GM18499 (cell line): ENCODE data around the gene BACH1.
"Not testable (repeated sequence)": the region's sequence is repeated elsewhere in the genome, so short reads cannot be mapped to it uniquely, and the experiment has no call there.

Experiments used
- ATAC-seq: cut with Tn5 transposase; IDR thresholded peaks from one replicate; pipeline ENCODE4 v1.9.1; 2021; ENCODE audit warnings: moderate number of reproducible peaks; ENCODE audit not compliant: insufficient read depth, unreplicated experiment

Gene BACH1

GRCh38 chr21:29298348-29299045 lies at the start of gene BACH1:
TSS of gene BACH1 (plus strand) at chr21:29298922. CDS start at chr21:29321281, 22,359 bp downstream.
- no peak for ATAC-seq

- not testable (repeated sequence) for ATAC-seq
Observed at GRCh38 chr21:29249289-29249688, 49.4 kb upstream of the BACH1 start.

GRCh38 chr21:29250636-29251035 lies 48.1 kb upstream of the BACH1 start:
- no peak for ATAC-seq

- not testable (repeated sequence) for ATAC-seq
Observed at GRCh38 chr21:29253861-29254260, 44.9 kb upstream of the BACH1 start.

- no peak for ATAC-seq
Observed at GRCh38 chr21:29254550-29254949, 44.2 kb upstream of the BACH1 start.

GRCh38 chr21:29256126-29256910 lies 42.4 kb upstream of the BACH1 start:
- ATAC-seq = no peak

- no peak for ATAC-seq
Observed at GRCh38 chr21:29257701-29258100, 41.0 kb upstream of the BACH1 start.

- ATAC-seq = no peak
Observed at GRCh38 chr21:29258626-29259338, 39.9 kb upstream of the BACH1 start.

GRCh38 chr21:29260461-29260860 lies 38.3 kb upstream of the BACH1 start:
- no peak for ATAC-seq

GRCh38 chr21:29261555-29262540 lies 36.9 kb upstream of the BACH1 start:
- no peak for ATAC-seq

- no peak for ATAC-seq
Observed at GRCh38 chr21:29264721-29265120, 34.0 kb upstream of the BACH1 start.

GRCh38 chr21:29265690-29266479 lies 32.8 kb upstream of the BACH1 start:
- no peak for ATAC-seq

- ATAC-seq = no peak
Observed at GRCh38 chr21:29267666-29268065, 31.1 kb upstream of the BACH1 start.

- ATAC-seq = no peak
Observed at GRCh38 chr21:29271927-29272333, 26.8 kb upstream of the BACH1 start.

- ATAC-seq = no peak
Observed at GRCh38 chr21:29277442-29277841, 21.3 kb upstream of the BACH1 start.

- no peak for ATAC-seq
Observed at GRCh38 chr21:29279558-29279957, 19.2 kb upstream of the BACH1 start.

GRCh38 chr21:29281801-29282200 lies 16.9 kb upstream of the BACH1 start:
- ATAC-seq = not testable (repeated sequence)

GRCh38 chr21:29287383-29287782 lies 11.3 kb upstream of the BACH1 start:
- no peak for ATAC-seq

GRCh38 chr21:29288239-29288638 lies 10.5 kb upstream of the BACH1 start:
- ATAC-seq = no peak
